SIG-M5 treated with dmso at 0.1 percent for 504 hours (cell line): ENCODE measurements around the gene C15orf62.

ENCODE experiments used
- DNase-seq: peaks from one replicate; lab custom pipeline; 2025; ENCODE audit not compliant: unreplicated experiment; lab: John Stamatoyannopoulos, UW

Gene C15orf62

GRCh38 chr15:40808861-40809450 is 39.2 kb downstream of the C15orf62 start:
- no peak for DNase-seq

GRCh38 chr15:40812721-40813425 is 43.1 kb downstream of the C15orf62 start:
- no peak for DNase-seq

GRCh38 chr15:40815042-40815698 is 45.4 kb downstream of the C15orf62 start:
- no peak for DNase-seq

GRCh38 chr15:40819048-40819447 is 49.3 kb downstream of the C15orf62 start:
- DNase-seq, result no peak

- no peak for DNase-seq
These were observed 51.4 kb downstream of the C15orf62 start for GRCh38 chr15:40821195-40821594.
